Measurements from ENCODE around the gene INTS13. TPM values are rescaled to one million over a fixed set of nuclear protein-coding genes. Genes with fewer than 3 reads are reported as not detected.

The INTS13 gene
- total and polyA plus RNA-seq, 2 of the 13 experiments (the other 11 are each of a cell fraction or from before 2014, with no cell fraction given), result 16.3 to 43.7 TPM

DNA sequence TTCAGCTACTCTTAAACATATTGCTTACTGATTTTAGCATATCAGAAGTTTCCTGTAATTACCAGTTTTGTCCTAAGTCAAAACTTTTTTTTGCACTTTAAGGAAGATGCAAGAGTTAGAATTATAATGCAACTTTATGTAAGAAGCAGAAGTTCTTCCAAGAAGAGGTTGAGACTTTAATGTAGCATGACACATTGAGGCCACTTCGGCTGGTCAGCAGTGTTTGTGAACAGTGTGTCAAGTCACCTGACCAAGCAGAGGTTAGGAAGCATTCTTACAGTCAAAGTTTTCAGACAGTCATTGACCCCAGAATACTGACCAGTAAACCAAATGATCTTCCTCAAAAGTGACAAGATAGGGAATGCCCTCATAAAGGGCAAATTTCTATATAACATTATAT lies 15.7 kb upstream of the INTS13 start (continued):
- TF ChIP-seq, protein P1, sequence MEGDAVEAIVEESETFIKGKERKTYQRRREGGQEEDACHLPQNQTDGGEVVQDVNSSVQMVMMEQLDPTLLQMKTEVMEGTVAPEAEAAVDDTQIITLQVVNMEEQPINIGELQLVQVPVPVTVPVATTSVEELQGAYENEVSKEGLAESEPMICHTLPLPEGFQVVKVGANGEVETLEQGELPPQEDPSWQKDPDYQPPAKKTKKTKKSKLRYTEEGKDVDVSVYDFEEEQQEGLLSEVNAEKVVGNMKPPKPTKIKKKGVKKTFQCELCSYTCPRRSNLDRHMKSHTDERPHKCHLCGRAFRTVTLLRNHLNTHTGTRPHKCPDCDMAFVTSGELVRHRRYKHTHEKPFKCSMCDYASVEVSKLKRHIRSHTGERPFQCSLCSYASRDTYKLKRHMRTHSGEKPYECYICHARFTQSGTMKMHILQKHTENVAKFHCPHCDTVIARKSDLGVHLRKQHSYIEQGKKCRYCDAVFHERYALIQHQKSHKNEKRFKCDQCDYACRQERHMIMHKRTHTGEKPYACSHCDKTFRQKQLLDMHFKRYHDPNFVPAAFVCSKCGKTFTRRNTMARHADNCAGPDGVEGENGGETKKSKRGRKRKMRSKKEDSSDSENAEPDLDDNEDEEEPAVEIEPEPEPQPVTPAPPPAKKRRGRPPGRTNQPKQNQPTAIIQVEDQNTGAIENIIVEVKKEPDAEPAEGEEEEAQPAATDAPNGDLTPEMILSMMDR (CRISPR knock-in tag; IDR thresholded peaks at IDR 0.05), result no peak

DNA sequence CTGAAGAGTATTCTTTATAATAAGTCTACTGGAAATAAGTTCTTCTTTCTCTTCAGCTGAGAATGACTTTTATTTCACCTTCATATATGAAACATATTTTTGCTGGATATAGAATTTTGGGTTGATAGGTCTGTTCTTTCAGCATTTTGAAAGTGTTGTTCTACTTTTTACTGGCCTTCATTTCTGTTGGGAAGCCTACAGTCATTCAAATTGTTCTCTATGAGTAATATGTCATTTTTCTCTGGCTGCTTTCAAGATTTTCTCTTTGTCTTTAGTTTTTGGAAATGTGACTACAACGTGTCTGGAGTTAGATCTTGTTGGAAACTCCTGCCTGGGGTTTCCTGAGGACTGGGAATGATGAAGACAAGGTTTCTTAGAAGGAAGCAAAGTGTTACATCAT lies 10.5 kb upstream of the INTS13 start:
- H3K36me3 ChIP-seq (replicated peaks in 1 of 2; ENCODE audit: control insufficient read depth in 1 of 2, insufficient read depth in 2 of 2, low read length in 2 of 2), result no peaks in the 10 kb centered on the region; a peak in 1 of 5 replicates
- DNase-seq (ENCODE audit: low spot score) (no peak), ATAC-seq (no peak), FAIRE-seq (no peak)
- no peaks in the 10 kb centered on the region for H4K20me1 ChIP-seq (ENCODE audit: insufficient read depth, low read length)
- no peak overlapping the region for H3K4me3 ChIP-seq (replicated peaks in 1 of 3; ENCODE audit: insufficient read depth in 1 of 3, low read depth in 2 of 3, low read length in 3 of 3)
- intact Hi-C loops (cut with micrococcal nuclease; ENCODE audit: unreplicated experiment) (no loop called here), in situ Hi-C loops (cut with HindIII; ENCODE audit: extremely low pct_ligation_motif_present, low pct_unique_long_range_greater_than_20kb) (no loop called here)
- H3K9ac ChIP-seq (ENCODE audit: insufficient read depth, low read depth, low read length), result no peak overlapping the region
- ChIA-PET CTCF (ENCODE audit: low intra/inter-chr PET ratio, low total read pairs) (no interaction called here), POLR2A (no interaction called here)
- peaks cover 79% of the 10 kb centered on the region for H3K79me2 ChIP-seq (ENCODE audit: insufficient read depth, low read length)
- no TSS peak for BruUV-seq (replicated peaks)
- peaks cover 2% of the 10 kb centered on the region; the same call in 1 of the 2 replicates for H3K4me1 ChIP-seq (ENCODE audit: insufficient read depth, low read length)
- H3K4me2 ChIP-seq (ENCODE audit: low read depth, low read length), result no peak overlapping the region
- H3K27ac ChIP-seq (ENCODE audit: extremely low read length, insufficient read depth, low read length), result no peak overlapping the region
- 95% methylated on average over 1 of the region's 1 CpG for WGBS (ENCODE audit: low lambda C conversion rate)
- no peak overlapping the region for H2AFZ ChIP-seq (ENCODE audit: low read length)
- no peaks in the 10 kb centered on the region for H3K9me3 ChIP-seq (ENCODE audit: low read length)
- no peaks in the 10 kb centered on the region for H3K27me3 ChIP-seq (ENCODE audit: control insufficient read depth in 1 of 2, insufficient read depth in 2 of 2, low read length in 2 of 2)
- TF ChIP-seq, protein P2, sequence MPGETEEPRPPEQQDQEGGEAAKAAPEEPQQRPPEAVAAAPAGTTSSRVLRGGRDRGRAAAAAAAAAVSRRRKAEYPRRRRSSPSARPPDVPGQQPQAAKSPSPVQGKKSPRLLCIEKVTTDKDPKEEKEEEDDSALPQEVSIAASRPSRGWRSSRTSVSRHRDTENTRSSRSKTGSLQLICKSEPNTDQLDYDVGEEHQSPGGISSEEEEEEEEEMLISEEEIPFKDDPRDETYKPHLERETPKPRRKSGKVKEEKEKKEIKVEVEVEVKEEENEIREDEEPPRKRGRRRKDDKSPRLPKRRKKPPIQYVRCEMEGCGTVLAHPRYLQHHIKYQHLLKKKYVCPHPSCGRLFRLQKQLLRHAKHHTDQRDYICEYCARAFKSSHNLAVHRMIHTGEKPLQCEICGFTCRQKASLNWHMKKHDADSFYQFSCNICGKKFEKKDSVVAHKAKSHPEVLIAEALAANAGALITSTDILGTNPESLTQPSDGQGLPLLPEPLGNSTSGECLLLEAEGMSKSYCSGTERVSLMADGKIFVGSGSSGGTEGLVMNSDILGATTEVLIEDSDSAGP (CRISPR knock-in tag; IDR thresholded peaks at IDR 0.05; ENCODE audit: borderline replicate concordance), result no peak
- TF ChIP-seq, protein P3, sequence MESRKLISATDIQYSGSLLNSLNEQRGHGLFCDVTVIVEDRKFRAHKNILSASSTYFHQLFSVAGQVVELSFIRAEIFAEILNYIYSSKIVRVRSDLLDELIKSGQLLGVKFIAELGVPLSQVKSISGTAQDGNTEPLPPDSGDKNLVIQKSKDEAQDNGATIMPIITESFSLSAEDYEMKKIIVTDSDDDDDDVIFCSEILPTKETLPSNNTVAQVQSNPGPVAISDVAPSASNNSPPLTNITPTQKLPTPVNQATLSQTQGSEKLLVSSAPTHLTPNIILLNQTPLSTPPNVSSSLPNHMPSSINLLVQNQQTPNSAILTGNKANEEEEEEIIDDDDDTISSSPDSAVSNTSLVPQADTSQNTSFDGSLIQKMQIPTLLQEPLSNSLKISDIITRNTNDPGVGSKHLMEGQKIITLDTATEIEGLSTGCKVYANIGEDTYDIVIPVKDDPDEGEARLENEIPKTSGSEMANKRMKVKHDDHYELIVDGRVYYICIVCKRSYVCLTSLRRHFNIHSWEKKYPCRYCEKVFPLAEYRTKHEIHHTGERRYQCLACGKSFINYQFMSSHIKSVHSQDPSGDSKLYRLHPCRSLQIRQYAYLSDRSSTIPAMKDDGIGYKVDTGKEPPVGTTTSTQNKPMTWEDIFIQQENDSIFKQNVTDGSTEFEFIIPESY (CRISPR knock-in tag; IDR thresholded peaks at IDR 0.05), result no peak
- TF ChIP-seq ZNF883 (CRISPR knock-in tag; IDR thresholded peaks at IDR 0.05; ENCODE audit: not compliant biosample characterization), result no peak
- TF ChIP-seq ZMAT3 (CRISPR knock-in tag; conservative IDR thresholded peaks at IDR 0.05), result no peak
- no peak for TF ChIP-seq ZBTB1 (CRISPR knock-in tag; IDR thresholded peaks at IDR 0.05; ENCODE audit: borderline replicate concordance)
- TF ChIP-seq TBL1XR1 (IDR thresholded peaks at IDR 0.05; ENCODE audit: borderline replicate concordance, low read length, partially characterized antibody), result no peak
- TF ChIP-seq, protein P4, sequence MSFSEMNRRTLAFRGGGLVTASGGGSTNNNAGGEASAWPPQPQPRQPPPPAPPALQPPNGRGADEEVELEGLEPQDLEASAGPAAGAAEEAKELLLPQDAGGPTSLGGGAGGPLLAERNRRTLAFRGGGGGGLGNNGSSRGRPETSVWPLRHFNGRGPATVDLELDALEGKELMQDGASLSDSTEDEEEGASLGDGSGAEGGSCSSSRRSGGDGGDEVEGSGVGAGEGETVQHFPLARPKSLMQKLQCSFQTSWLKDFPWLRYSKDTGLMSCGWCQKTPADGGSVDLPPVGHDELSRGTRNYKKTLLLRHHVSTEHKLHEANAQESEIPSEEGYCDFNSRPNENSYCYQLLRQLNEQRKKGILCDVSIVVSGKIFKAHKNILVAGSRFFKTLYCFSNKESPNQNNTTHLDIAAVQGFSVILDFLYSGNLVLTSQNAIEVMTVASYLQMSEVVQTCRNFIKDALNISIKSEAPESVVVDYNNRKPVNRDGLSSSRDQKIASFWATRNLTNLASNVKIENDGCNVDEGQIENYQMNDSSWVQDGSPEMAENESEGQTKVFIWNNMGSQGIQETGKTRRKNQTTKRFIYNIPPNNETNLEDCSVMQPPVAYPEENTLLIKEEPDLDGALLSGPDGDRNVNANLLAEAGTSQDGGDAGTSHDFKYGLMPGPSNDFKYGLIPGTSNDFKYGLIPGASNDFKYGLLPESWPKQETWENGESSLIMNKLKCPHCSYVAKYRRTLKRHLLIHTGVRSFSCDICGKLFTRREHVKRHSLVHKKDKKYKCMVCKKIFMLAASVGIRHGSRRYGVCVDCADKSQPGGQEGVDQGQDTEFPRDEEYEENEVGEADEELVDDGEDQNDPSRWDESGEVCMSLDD (CRISPR knock-in tag; IDR thresholded peaks at IDR 0.05; ENCODE audit: borderline replicate concordance), result no peak
- no peak for TF ChIP-seq MYNN (CRISPR knock-in tag; IDR thresholded peaks at IDR 0.05; ENCODE audit: low read depth)
- no peak for TF ChIP-seq SKI (IDR thresholded peaks at IDR 0.05; ENCODE audit: partially characterized antibody)
- TF ChIP-seq ZNF775 (CRISPR knock-in tag; IDR thresholded peaks at IDR 0.05; ENCODE audit: borderline replicate concordance), result no peak
- no peak for TF ChIP-seq IKZF4 (CRISPR knock-in tag; IDR thresholded peaks at IDR 0.05; ENCODE audit: borderline replicate concordance, low read depth, not compliant biosample characterization)
- TF ChIP-seq DMAP1 (CRISPR knock-in tag; IDR thresholded peaks at IDR 0.05), result no peak
- no peak for TF ChIP-seq ZNF207 (IDR thresholded peaks at IDR 0.05; ENCODE audit: borderline replicate concordance)
- TF ChIP-seq RFXAP (CRISPR knock-in tag; IDR thresholded peaks at IDR 0.05; ENCODE audit: borderline replicate concordance), result no peak

All from HepG2 (cell line).